Measurements from ENCODE around the gene UQCC5.

GRCh38 chr3:52568069-52568468, 31.7 kb downstream of the UQCC5 start:
- no peak for TF ChIP-seq MEIS1 (CRISPR knock-in tag; IDR thresholded peaks at IDR 0.05; ENCODE audit: borderline replicate concordance)
- no peak for TF ChIP-seq ZNF114 (tag by site-specific recombination; IDR thresholded peaks at IDR 0.05)
- no peak for TF ChIP-seq ZNF274 (IDR thresholded peaks at IDR 0.05; ENCODE audit: low read length)
- no peak for TF ChIP-seq ZNF274 (tag by site-specific recombination; IDR thresholded peaks at IDR 0.05; ENCODE audit: borderline replicate concordance)
- no peak for TF ChIP-seq SCRT1 (tag by site-specific recombination; IDR thresholded peaks at IDR 0.05; ENCODE audit: borderline replicate concordance)
- TF ChIP-seq REST (tag by site-specific recombination; IDR thresholded peaks at IDR 0.05) = no peak
- no peak for TF ChIP-seq CTCF (tag by site-specific recombination; IDR thresholded peaks at IDR 0.05)
- TF ChIP-seq ZNF777 (tag by site-specific recombination; IDR thresholded peaks at IDR 0.05; ENCODE audit: borderline replicate concordance) = no peak
- TF ChIP-seq ZNF580 (tag by site-specific recombination; IDR thresholded peaks at IDR 0.05) = no peak
- TF ChIP-seq ZNF530 (tag by site-specific recombination; IDR thresholded peaks at IDR 0.05; ENCODE audit: low read depth) = no peak
- TF ChIP-seq TCF7L2 (IDR thresholded peaks at IDR 0.05; ENCODE audit: borderline replicate concordance, low read depth, low read length) = no peak
- TF ChIP-seq ZFP37 (tag by site-specific recombination; IDR thresholded peaks at IDR 0.05) = no peak
- no peak for TF ChIP-seq ATF2 (tag by site-specific recombination; IDR thresholded peaks at IDR 0.05; ENCODE audit: low read depth)
- no peak for TF ChIP-seq ZNF549 (tag by site-specific recombination; IDR thresholded peaks at IDR 0.05)
